Measurements from ENCODE around the gene SPRR1A. TPM values are rescaled to one million over a fixed set of nuclear protein-coding genes. Genes with fewer than 3 reads are reported as not detected.

SPRR1A gene
- total and polyA plus RNA-seq, 2 of the 4 experiments (the other 2 are of a cell fraction) = not detected

DNA sequence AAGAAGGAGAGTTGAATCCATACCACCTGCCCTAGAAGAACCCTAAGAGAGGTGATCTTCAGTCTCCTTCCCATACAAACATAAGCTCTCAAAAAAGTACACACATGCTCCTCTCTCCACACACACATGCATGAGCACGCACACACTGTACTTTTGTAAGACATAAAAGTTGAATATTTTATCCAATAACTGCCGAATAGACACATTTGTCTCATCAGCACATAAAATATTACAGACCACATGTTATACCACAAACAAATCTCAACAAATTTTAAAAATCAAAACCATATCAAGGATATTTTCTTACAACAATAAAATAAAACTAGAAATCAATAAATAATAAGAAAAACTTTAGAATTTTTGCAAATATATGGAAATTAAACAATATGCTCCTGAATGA is 2.7 kb downstream of the SPRR1A start:
- Histone ChIP-seq H3K27me3 (ENCODE audit: control insufficient read depth, insufficient read depth, low read length) (no peaks in the 10 kb centered on the region), H4K8ac (ENCODE audit: low read depth in 2 of 2, low read length in 2 of 2) (no peak overlapping the region), H3K4me1 (ENCODE audit: control insufficient read depth, insufficient read depth, low read length) (no peaks in the 10 kb centered on the region), H4K5ac (ENCODE audit: low read depth, low read length) (no peak overlapping the region), H3K9me3 (ENCODE audit: control insufficient read depth, insufficient read depth, low read length) (no peaks in the 10 kb centered on the region), H3K36me3 (ENCODE audit: control insufficient read depth, insufficient read depth, low read length) (no peaks in the 10 kb centered on the region), H2AFZ (replicated peaks; ENCODE audit: low read length, poor library complexity) (no peak overlapping the region), H3K18ac (ENCODE audit: low read depth, low read length) (no peak overlapping the region), H2BK120ac (ENCODE audit: low read depth, low read length) (no peak overlapping the region), H3K14ac (replicated peaks; ENCODE audit: low read depth, low read length) (no peak overlapping the region), H2BK15ac (ENCODE audit: low read depth, low read length) (no peak overlapping the region), H3K27ac (ENCODE audit: insufficient read depth, low read length) (no peak overlapping the region), H3K79me1 (ENCODE audit: low read depth in 1 of 2, low read length in 2 of 2) (no peaks in the 10 kb centered on the region), H3K9me1 (ENCODE audit: insufficient read depth, low read length) (no peaks in the 10 kb centered on the region), H3K4me2 (ENCODE audit: low read depth, low read length) (no peak overlapping the region), H2BK5ac (ENCODE audit: low read depth, low read length, poor library complexity, severe bottlenecking) (no peak overlapping the region), H2AK9ac (replicated peaks; ENCODE audit: low read depth, low read length, poor library complexity) (no peak overlapping the region), H3K4ac (ENCODE audit: low read depth, low read length) (no peak overlapping the region), H3K56ac (ENCODE audit: extremely low read depth, insufficient read depth, low read length) (no peak overlapping the region), H3K23ac (ENCODE audit: low read depth, low read length) (no peak overlapping the region), H3K4me3 (ENCODE audit: insufficient read depth, low read depth, low read length) (no peak overlapping the region), H4K20me1 (ENCODE audit: insufficient read depth, low read length) (no peaks in the 10 kb centered on the region), H2AK5ac (ENCODE audit: low read depth, low read length) (no peak overlapping the region), H3K9ac (ENCODE audit: low read depth, low read length) (no peak overlapping the region), H2BK20ac (ENCODE audit: low read depth, low read length) (no peak overlapping the region), H4K91ac (ENCODE audit: insufficient read depth, low read depth, low read length) (no peak overlapping the region)
- ChIA-PET CTCF (no interaction called here), POLR2A (ENCODE audit: unreplicated experiment) (no interaction called here)
- BruUV-seq (replicated peaks) = no TSS peak
- intact Hi-C loops (cut with micrococcal nuclease) = no loop called here
- no peak for DNase-seq
- TF ChIP-seq MXI1 (IDR thresholded peaks at IDR 0.05; ENCODE audit: borderline replicate concordance, low read depth, low read length) = no peak
- TF ChIP-seq BHLHE40 (IDR thresholded peaks at IDR 0.05; ENCODE audit: low read depth, low read length) = no peak
- no peak for TF ChIP-seq MAZ (IDR thresholded peaks at IDR 0.05; ENCODE audit: borderline replicate concordance, low read depth, low read length)
- TF ChIP-seq RAD21 (IDR thresholded peaks at IDR 0.05; ENCODE audit: low read length) = no peak
- TF ChIP-seq ELK1 (IDR thresholded peaks at IDR 0.05; ENCODE audit: borderline replicate concordance, low read depth, low read length) = no peak
- peak; percentile 71 for TF ChIP-seq MAFK (IDR thresholded peaks at IDR 0.05; ENCODE audit: low read depth, low read length)
- dilution Hi-C loops (cut with HindIII; ENCODE audit: low sequenced_read_pairs, unreplicated experiment) = no loop called here
- no peak for ATAC-seq (ENCODE audit: low read depth)
- in situ Hi-C loops (cut with MboI; ENCODE audit: low sequenced_read_pairs) = no loop called here
- no CpG with 5 or more reads among the region's 2 CpGs for WGBS, 2 experiments (ENCODE audit: extremely low coverage in 2 of 2, insufficient read length in 1 of 2)
